H9 (cell line): Measurements from ENCODE around the gene FHOD3. TPM values are rescaled to one million over a fixed set of nuclear protein-coding genes. Genes with fewer than 3 reads are reported as not detected.

ENCODE experiments used
- DNase-seq: peaks from one replicate; pipeline ENCODE4 v3.0.0-alpha.2; 2017
- H2AFZ ChIP-seq: one replicate; pipeline ENCODE4 v1.6.1; 2013; ENCODE audit warnings: mild to moderate bottlenecking, low read length, control low read depth, moderate library complexity
- H2AK5ac ChIP-seq: 2 replicates; pipeline ENCODE4 v1.6.1; 2013; ENCODE audit warnings: low read length, control low read depth, mixed read lengths; ENCODE audit not compliant: insufficient read length
- H2BK120ac ChIP-seq: one replicate; pipeline ENCODE4 v1.6.1; 2013; ENCODE audit warnings: low read depth, mild to moderate bottlenecking, low read length, control low read depth, inconsistent platforms; ENCODE audit not compliant: poor library complexity, severe bottlenecking
- H2BK12ac ChIP-seq: 2 replicates; pipeline ENCODE4 v1.6.1; 2013; ENCODE audit warnings: low read length, control low read depth, mixed read lengths, low read depth; ENCODE audit not compliant: insufficient read length
- H2BK15ac ChIP-seq: 2 replicates; pipeline ENCODE4 v1.6.1; 2013; ENCODE audit warnings: low read depth, low read length, control low read depth
- H2BK20ac ChIP-seq: one replicate; pipeline ENCODE4 v1.6.1; 2013; ENCODE audit warnings: low read depth, mild to moderate bottlenecking, low read length, control low read depth, inconsistent platforms; ENCODE audit not compliant: poor library complexity, severe bottlenecking
- H2BK5ac ChIP-seq: 2 replicates; pipeline ENCODE4 v1.6.1; 2013; ENCODE audit warnings: low read length, control low read depth, mixed read lengths; ENCODE audit not compliant: insufficient read length
- H3K14ac ChIP-seq: 2 replicates; pipeline ENCODE4 v1.6.1; 2013; ENCODE audit warnings: low read length, control low read depth; ENCODE audit not compliant: insufficient read depth
- H3K18ac ChIP-seq: 2 replicates; pipeline ENCODE4 v1.6.1; 2013; ENCODE audit warnings: low read depth, mild to moderate bottlenecking, mixed read lengths, low read length, control low read depth; ENCODE audit not compliant: insufficient read length
- H3K23ac ChIP-seq: 2 replicates; pipeline ENCODE4 v1.6.1; 2013; ENCODE audit warnings: low read length, control low read depth, mixed read lengths, low read depth; ENCODE audit not compliant: insufficient read length
- H3K23me2 ChIP-seq: 2 replicates; pipeline ENCODE4 v1.6.1; 2013; ENCODE audit warnings: low read depth, mild to moderate bottlenecking, mixed read lengths, low read length, control low read depth; ENCODE audit not compliant: insufficient read length, poor library complexity, severe bottlenecking
- H3K27ac ChIP-seq: 2 replicates; pipeline ENCODE4 v1.5.1; 2013; ENCODE audit warnings: low read length, control low read depth, mixed read lengths, low read depth; ENCODE audit not compliant: insufficient read length
- H3K27me3 ChIP-seq: 2 replicates; pipeline ENCODE4 v1.6.1; 2013; ENCODE audit warnings: low read length, control low read depth, inconsistent platforms; ENCODE audit not compliant: insufficient read depth
- H3K4ac ChIP-seq: 2 replicates; pipeline ENCODE4 v1.6.1; 2013; ENCODE audit warnings: low read depth, mild to moderate bottlenecking, control low read depth, inconsistent platforms, low read length, moderate library complexity
- H3K4me1 ChIP-seq: 2 replicates; pipeline ENCODE4 v1.6.1; 2013; ENCODE audit warnings: low read length, control low read depth, inconsistent platforms; ENCODE audit not compliant: insufficient read depth
- H3K4me2 ChIP-seq: 2 replicates; pipeline ENCODE4 v1.6.1; 2013; ENCODE audit warnings: low read length, control low read depth, mixed read lengths; ENCODE audit not compliant: insufficient read length, insufficient read depth
- H3K56ac ChIP-seq: 2 replicates; pipeline ENCODE4 v1.6.1; 2013; ENCODE audit warnings: low read depth, mild to moderate bottlenecking, mixed read lengths, low read length, control low read depth; ENCODE audit not compliant: insufficient read length
- H3K79me1 ChIP-seq: 2 replicates; pipeline ENCODE4 v1.6.1; 2013; ENCODE audit warnings: low read depth, mild to moderate bottlenecking, moderate library complexity, low read length, control low read depth, inconsistent platforms; ENCODE audit not compliant: insufficient read depth, poor library complexity, severe bottlenecking
- H3K79me2 ChIP-seq: 2 replicates; pipeline ENCODE4 v1.6.1; 2013; ENCODE audit warnings: low read length, control low read depth, inconsistent platforms; ENCODE audit not compliant: insufficient read depth
- H3K9ac ChIP-seq: 2 replicates; pipeline ENCODE4 v1.6.1; 2013; ENCODE audit warnings: low read length, control low read depth, mixed read lengths; ENCODE audit not compliant: insufficient read length; ENCODE audit errors: extremely low read depth
- H3K9me3 ChIP-seq: one replicate; pipeline ENCODE4 v1.6.1; 2013; ENCODE audit warnings: low read depth, low read length, inconsistent platforms; ENCODE audit not compliant: control insufficient read depth
- H3T11ph ChIP-seq: one replicate; pipeline ENCODE4 v1.6.1; 2013; ENCODE audit warnings: mild to moderate bottlenecking, low read length, control low read depth, inconsistent platforms
- H4K20me1 ChIP-seq: one replicate; pipeline ENCODE4 v1.6.1; 2013; ENCODE audit not compliant: control insufficient read depth, insufficient read length, insufficient read depth
- H4K5ac ChIP-seq: 2 replicates; pipeline ENCODE4 v1.6.1; 2013; ENCODE audit warnings: low read depth, mild to moderate bottlenecking, mixed read lengths, low read length, control low read depth; ENCODE audit not compliant: insufficient read length
- H4K8ac ChIP-seq: replicated peaks from 2 replicates; pipeline ENCODE4 v1.6.1; 2013; ENCODE audit warnings: low read length, control low read depth, mixed read lengths, low read depth; ENCODE audit not compliant: insufficient read length
- H4K91ac ChIP-seq: 2 replicates; pipeline ENCODE4 v1.6.1; 2013; ENCODE audit warnings: low read depth, mild to moderate bottlenecking, moderate library complexity, mixed read lengths, low read length, control low read depth; ENCODE audit not compliant: insufficient read length
- H3K27ac Mint-ChIP-seq, 3 experiments: 2 replicates in 2 of 3; 3 replicates in 1 of 3; pipeline ENCODE4 v1.8.0; 2020 to 2021; ENCODE audit warnings: mixed read lengths in 3 of 3, mild to moderate bottlenecking in 1 of 3, moderate library complexity in 1 of 3
- H3K27me3 Mint-ChIP-seq: 2 replicates; pipeline ENCODE4 v1.8.0; 2021; ENCODE audit warnings: low read depth, mild to moderate bottlenecking, moderate library complexity, mixed read lengths
- H3K36me3 Mint-ChIP-seq, 3 experiments: 2 replicates in 2 of 3; 3 replicates in 1 of 3; pipeline ENCODE4 v1.8.0; 2020 to 2021; ENCODE audit warnings: low read depth in 3 of 3, mixed read lengths in 3 of 3; ENCODE audit not compliant: insufficient read depth in 1 of 3
- H3K4me1 Mint-ChIP-seq, 2 experiments: 2 replicates each; pipeline ENCODE4 v1.8.0; 2020; ENCODE audit warnings: mixed read lengths in 2 of 2
- H3K4me3 Mint-ChIP-seq, 2 experiments: 2 replicates in 1 of 2; 3 replicates in 1 of 2; pipeline ENCODE4 v1.8.0; 2020 to 2021; ENCODE audit warnings: mild to moderate bottlenecking in 2 of 2, mixed read lengths in 2 of 2, moderate library complexity in 1 of 2
- H3K9me3 Mint-ChIP-seq, 2 experiments: 2 replicates in 1 of 2; 3 replicates in 1 of 2; pipeline ENCODE4 v1.8.0; 2020; ENCODE audit warnings: mild to moderate bottlenecking in 2 of 2, mixed read lengths in 2 of 2, moderate library complexity in 1 of 2
- WGBS: extraction: QIAGEN DNeasy Blood & Tissue Kit; methylation state at CpG from one replicate; pipeline ENCODE4 v1.1.7; 2013; ENCODE audit warnings: missing lambda C conversion rate, low lambda C conversion rate, mixed read lengths; ENCODE audit not compliant: insufficient read length; ENCODE audit errors: extremely low coverage; 5-methylcytosine and 5-hydroxymethylcytosine counted together
- total RNA-seq: library from RNA; stranded (reverse); gene quantifications from 2 replicates; pipeline ENCODE4 v1.2.1, GENCODE V29; 2021
- TF ChIP-seq, protein P1 (sequence below): fragments of 200-600 bp; sonication (generic); conservative IDR thresholded peaks from 3 replicates; pipeline ENCODE4 v1.8.0; 2021; ENCODE audit warnings: antibody characterized with exemption, mild to moderate bottlenecking

The FHOD3 gene
- total RNA-seq, 1 experiment from 2014 or later: 8.0 TPM

DNA sequence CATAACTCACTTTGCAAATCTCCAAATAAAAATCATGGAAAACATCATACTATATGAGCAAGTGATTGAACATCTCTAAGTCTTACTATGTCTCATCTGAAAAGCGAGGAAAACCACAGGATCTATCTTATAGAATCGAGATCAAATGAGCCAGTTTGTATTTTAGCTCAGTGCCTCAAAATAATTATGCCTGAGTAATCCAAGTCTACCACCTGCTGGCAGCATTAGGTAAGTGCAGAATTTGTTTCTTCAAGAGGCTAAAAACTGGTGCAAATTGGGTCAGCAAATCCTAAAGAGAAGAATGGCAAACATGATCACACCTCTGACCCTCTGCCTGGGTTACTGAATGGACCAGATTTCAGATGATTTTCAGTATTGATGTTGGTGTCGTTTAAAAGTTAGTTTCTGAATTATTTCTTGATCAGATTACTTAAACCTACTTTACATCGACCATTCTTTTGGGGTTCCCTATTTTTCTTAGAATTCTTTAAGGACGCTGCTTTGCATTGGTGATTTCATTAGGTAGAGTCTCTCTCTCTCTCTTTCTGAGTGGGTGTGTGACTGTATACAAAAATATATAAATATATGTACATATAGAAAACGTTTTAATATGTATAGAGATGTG lies 12.7 kb upstream of the FHOD3 start:
- Histone ChIP-seq H3K79me2 (no peaks in the 10 kb centered on the region), H3K14ac (no peak overlapping the region), H3K4me2 (no peak overlapping the region), H4K20me1 (no peaks in the 10 kb centered on the region), H3K9me3 (no peaks in the 10 kb centered on the region), H2BK120ac (no peak overlapping the region), H3K9ac (no peak overlapping the region), H2BK20ac (no peak overlapping the region), H2AK5ac (no peak overlapping the region), H2AFZ (no peak overlapping the region), H3K79me1 (no peaks in the 10 kb centered on the region), H3K18ac (no peak overlapping the region), H2BK15ac (no peak overlapping the region), H4K8ac (no peak overlapping the region), H3K27me3 (no peaks in the 10 kb centered on the region), H3K23me2 (no peaks in the 10 kb centered on the region), H4K5ac (no peak overlapping the region), H3K56ac (no peak overlapping the region), H3K23ac (no peak overlapping the region), H3K27ac (no peak overlapping the region), H3K4me1 (no peaks in the 10 kb centered on the region), H3K4ac (no peak overlapping the region), H3T11ph (no peak overlapping the region), H2BK12ac (no peak overlapping the region), H2BK5ac (no peak overlapping the region), H4K91ac (no peak overlapping the region)
- peaks cover 0 to 7% (median 0%) of the 10 kb centered on the region in 3 experiments; a peak in 3 of 7 replicates for H3K36me3 Mint-ChIP-seq
- H3K27me3 Mint-ChIP-seq: peaks cover 8% of the 10 kb centered on the region
- H3K4me1 Mint-ChIP-seq: peaks cover 0 to 2% of the 10 kb centered on the region in 2 experiments; a peak in 3 of 4 replicates
- DNase-seq: peak; percentile 46
- TF ChIP-seq, protein P1, sequence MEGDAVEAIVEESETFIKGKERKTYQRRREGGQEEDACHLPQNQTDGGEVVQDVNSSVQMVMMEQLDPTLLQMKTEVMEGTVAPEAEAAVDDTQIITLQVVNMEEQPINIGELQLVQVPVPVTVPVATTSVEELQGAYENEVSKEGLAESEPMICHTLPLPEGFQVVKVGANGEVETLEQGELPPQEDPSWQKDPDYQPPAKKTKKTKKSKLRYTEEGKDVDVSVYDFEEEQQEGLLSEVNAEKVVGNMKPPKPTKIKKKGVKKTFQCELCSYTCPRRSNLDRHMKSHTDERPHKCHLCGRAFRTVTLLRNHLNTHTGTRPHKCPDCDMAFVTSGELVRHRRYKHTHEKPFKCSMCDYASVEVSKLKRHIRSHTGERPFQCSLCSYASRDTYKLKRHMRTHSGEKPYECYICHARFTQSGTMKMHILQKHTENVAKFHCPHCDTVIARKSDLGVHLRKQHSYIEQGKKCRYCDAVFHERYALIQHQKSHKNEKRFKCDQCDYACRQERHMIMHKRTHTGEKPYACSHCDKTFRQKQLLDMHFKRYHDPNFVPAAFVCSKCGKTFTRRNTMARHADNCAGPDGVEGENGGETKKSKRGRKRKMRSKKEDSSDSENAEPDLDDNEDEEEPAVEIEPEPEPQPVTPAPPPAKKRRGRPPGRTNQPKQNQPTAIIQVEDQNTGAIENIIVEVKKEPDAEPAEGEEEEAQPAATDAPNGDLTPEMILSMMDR: peak; percentile 93
- H3K9me3 Mint-ChIP-seq: peaks cover 4 to 7% of the 10 kb centered on the region in 2 experiments
- H3K27ac Mint-ChIP-seq: no peak overlapping the region
- 100% methylated on average over 1 of the region's 6 CpGs for WGBS
- no peak overlapping the region for H3K4me3 Mint-ChIP-seq
